Activated naive CD4-positive, alpha-beta T cell treated with Interleukin-2 at 50 U/mL for 16 hours (primary cell): ENCODE data around the gene ZNF487.
"Not testable (repeated sequence)": the region's sequence is repeated elsewhere in the genome, so short reads cannot be mapped to it uniquely, and the experiment has no call there.

Experiments
- DNase-seq: peaks from one replicate; pipeline ENCODE4 v3.0.0-alpha.2; 2020

ZNF487 gene

GRCh38 chr10:43436291-43437140, at the start of gene ZNF487:
TSS of gene ZNF487 (plus strand) at chr10:43437111. CDS start at chr10:43475814, 38,703 bp downstream.
- peak; percentile 88 for DNase-seq

GRCh38 chr10:43387678-43388032, 49.3 kb upstream of the ZNF487 start:
- no peak for DNase-seq

- no peak for DNase-seq
Measured at GRCh38 chr10:43389867-43390266, 47.0 kb upstream of the ZNF487 start.

GRCh38 chr10:43390333-43390732, 46.6 kb upstream of the ZNF487 start:
- no peak for DNase-seq

GRCh38 chr10:43390759-43391158, 46.2 kb upstream of the ZNF487 start:
- peak; percentile 29 for DNase-seq

GRCh38 chr10:43391496-43391895, 45.4 kb upstream of the ZNF487 start:
- DNase-seq = no peak

- no peak for DNase-seq
Measured at GRCh38 chr10:43392748-43393147, 44.2 kb upstream of the ZNF487 start.

- DNase-seq = not testable (repeated sequence)
Measured at GRCh38 chr10:43393186-43393585, 43.7 kb upstream of the ZNF487 start.

GRCh38 chr10:43393606-43394360, 43.1 kb upstream of the ZNF487 start:
- DNase-seq = no peak

GRCh38 chr10:43394868-43395267, 42.0 kb upstream of the ZNF487 start:
- DNase-seq = no peak

GRCh38 chr10:43395571-43396060, 41.3 kb upstream of the ZNF487 start:
- DNase-seq = peak; percentile 49

- DNase-seq = peak; percentile 70
Measured at GRCh38 chr10:43396061-43396927, 40.6 kb upstream of the ZNF487 start.

- DNase-seq = peak; percentile 74
Measured at GRCh38 chr10:43396928-43397624, 39.8 kb upstream of the ZNF487 start.

GRCh38 chr10:43398939-43399319, 38.0 kb upstream of the ZNF487 start:
- DNase-seq = no peak

- DNase-seq = no peak
Measured at GRCh38 chr10:43399320-43400310, 37.3 kb upstream of the ZNF487 start.

- no peak for DNase-seq
Measured at GRCh38 chr10:43401627-43402026, 35.3 kb upstream of the ZNF487 start.

- DNase-seq = no peak
Measured at GRCh38 chr10:43402176-43402575, 34.7 kb upstream of the ZNF487 start.

GRCh38 chr10:43402880-43403452, 33.9 kb upstream of the ZNF487 start:
- no peak for DNase-seq

- DNase-seq = no peak
Measured at GRCh38 chr10:43403911-43404703, 32.8 kb upstream of the ZNF487 start.

- DNase-seq = no peak
Measured at GRCh38 chr10:43404704-43405084, 32.2 kb upstream of the ZNF487 start.
